DOHH2 (cell line): ENCODE results near the gene CREM.

ENCODE experiments used
- CTCF ChIP-seq: fragments of 200-600 bp; sonication (generic); IDR thresholded peaks from one replicate; pipeline ENCODE4 v1.5.1; 2014; ENCODE audit warnings: antibody characterized with exemption, mild to moderate bottlenecking, low read depth, low read length; ENCODE audit not compliant: poor library complexity, severe bottlenecking
- EZH2phosphoT487 ChIP-seq: fragments of 200-600 bp; sonication (generic); IDR thresholded peaks from 2 replicates; pipeline ENCODE4 v1.6.1; 2017; ENCODE audit warnings: borderline replicate concordance, mild to moderate bottlenecking, antibody characterized with exemption, low read length, moderate library complexity, mixed read lengths

DNA sequence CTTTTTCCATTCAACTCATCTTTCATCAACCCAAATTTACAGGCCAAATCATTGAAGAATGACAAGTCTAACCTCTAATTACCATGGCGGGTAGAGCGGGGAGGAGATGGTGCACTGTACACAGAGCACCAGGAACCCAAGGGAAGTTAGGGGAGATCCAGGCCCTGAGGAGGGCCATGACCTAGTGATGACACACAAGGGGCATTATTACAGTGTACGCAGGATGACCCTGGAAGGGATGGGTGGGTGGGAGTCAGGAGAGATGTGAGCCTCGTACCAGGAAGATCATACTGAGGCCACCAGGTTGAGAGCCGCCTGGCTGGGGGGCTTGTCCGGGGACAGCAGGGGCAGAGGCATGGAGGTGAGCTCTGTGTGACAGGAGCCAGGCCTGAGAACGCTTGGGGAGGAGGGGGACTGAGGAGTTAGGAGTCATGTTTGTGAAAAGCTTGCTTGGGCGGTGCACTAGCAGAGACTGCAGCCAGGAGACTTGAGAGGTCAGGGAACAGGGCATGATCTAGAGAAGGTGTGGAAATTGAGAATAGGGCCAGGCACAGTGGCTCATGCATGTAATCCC is 120.2 kb downstream of the CREM start:
- TF ChIP-seq CTCF, result no peak
- no peak for TF ChIP-seq EZH2phosphoT487
